CD14-positive monocyte (primary cell): ENCODE results near the gene RNF130. TPM values are rescaled to one million over a fixed set of nuclear protein-coding genes. Genes with fewer than 3 reads are reported as not detected.

Source experiments
- DNase-seq, 3 donors: peaks; one replicate each; pipeline ENCODE4 v3.0.0-alpha.2; 2011 to 2022
- H2AFZ ChIP-seq: 2 replicates; pipeline ENCODE4 v1.6.0; 2012; ENCODE audit warnings: mild to moderate bottlenecking, low read depth, low read length, inconsistent platforms; ENCODE audit not compliant: insufficient read depth, poor library complexity, severe bottlenecking
- H3K27ac ChIP-seq, 2 donors: 1 replicate in 1 of 2; 2 replicates in 1 of 2; pipeline ENCODE4 v1.5.1; 2012 to 2013; ENCODE audit warnings: low read length in 2 of 2, control low read depth in 1 of 2, inconsistent platforms in 1 of 2, low read depth in 1 of 2, mild to moderate bottlenecking in 1 of 2
- H3K27me3 ChIP-seq, 2 donors: one replicate each; pipeline versions ENCODE4 v1.6.0 to v1.6.1; 2011 to 2013; ENCODE audit warnings: low read length in 2 of 2; ENCODE audit not compliant: control insufficient read depth in 2 of 2, insufficient read depth in 2 of 2
- H3K36me3 ChIP-seq, 2 donors: replicated peaks in 1 of 2; 1 replicate in 1 of 2; 2 replicates in 1 of 2; pipeline versions ENCODE4 v1.5.1 to v1.6.1; 2012 to 2013; ENCODE audit warnings: low read length in 2 of 2, control low read depth in 1 of 2, inconsistent platforms in 1 of 2, mild to moderate bottlenecking in 1 of 2; ENCODE audit not compliant: insufficient read depth in 2 of 2, control insufficient read depth in 1 of 2
- H3K4me1 ChIP-seq, 2 donors: 1 replicate in 1 of 2; 2 replicates in 1 of 2; pipeline versions ENCODE4 v1.5.1 to v1.6.1; 2012 to 2013; ENCODE audit warnings: low read length in 2 of 2, control low read depth in 1 of 2, inconsistent platforms in 1 of 2, mild to moderate bottlenecking in 1 of 2, moderate library complexity in 1 of 2; ENCODE audit not compliant: insufficient read depth in 2 of 2, control insufficient read depth in 1 of 2
- H3K4me2 ChIP-seq: replicated peaks from 2 replicates; pipeline ENCODE3; 2012; ENCODE audit warnings: low read length, moderate library complexity, mild to moderate bottlenecking; ENCODE audit not compliant: poor library complexity, severe bottlenecking; ENCODE audit errors: extremely low read depth
- H3K4me3 ChIP-seq, 3 experiments: fragments of 200-600 bp in 1 of 3; sonication (generic) in 1 of 3; replicated peaks in 1 of 3; 1 replicate in 2 of 3; 2 replicates in 1 of 3; pipeline ENCODE4 v1.5.1; 2011 to 2013; ENCODE audit warnings: low read length in 3 of 3, mild to moderate bottlenecking in 3 of 3, control low read depth in 2 of 3, low read depth in 2 of 3, inconsistent platforms in 1 of 3, moderate library complexity in 1 of 3
- H3K79me2 ChIP-seq: 2 replicates; pipeline ENCODE4 v1.6.0; 2012; ENCODE audit warnings: mild to moderate bottlenecking, control low read depth, inconsistent platforms, low read length, moderate library complexity; ENCODE audit not compliant: insufficient read depth
- H3K9ac ChIP-seq: 2 replicates; pipeline ENCODE4 v1.6.0; 2017; ENCODE audit warnings: low read length, mild to moderate bottlenecking; ENCODE audit not compliant: insufficient read depth, poor library complexity, severe bottlenecking
- H3K9me3 ChIP-seq, 2 donors: replicated peaks in 1 of 2; 1 replicate in 1 of 2; 2 replicates in 1 of 2; pipeline versions ENCODE4 v1.5.1 to v1.6.1; 2012 to 2013; ENCODE audit warnings: low read length in 2 of 2, control low read depth in 1 of 2; ENCODE audit not compliant: control insufficient read depth in 1 of 2, insufficient read depth in 1 of 2
- H4K20me1 ChIP-seq: 2 replicates; pipeline ENCODE4 v1.6.0; 2012; ENCODE audit warnings: mild to moderate bottlenecking, low read length, control low read depth, moderate library complexity; ENCODE audit not compliant: insufficient read depth
- H3K27ac Mint-ChIP-seq, 7 donors: one replicate each; pipeline ENCODE4 v1.8.0; 2020; ENCODE audit warnings: mild to moderate bottlenecking in 7 of 7, mixed read lengths in 7 of 7, moderate library complexity in 6 of 7, inconsistent platforms in 2 of 7
- H3K27me3 Mint-ChIP-seq, 3 donors: one replicate each; pipeline ENCODE4 v1.8.0; 2021 to 2022; ENCODE audit warnings: low read depth in 3 of 3, mild to moderate bottlenecking in 3 of 3, mixed read lengths in 3 of 3, moderate library complexity in 3 of 3, inconsistent platforms in 1 of 3
- H3K36me3 Mint-ChIP-seq, 2 donors: one replicate each; pipeline ENCODE4 v1.8.0; 2020; ENCODE audit warnings: mixed read lengths in 2 of 2, inconsistent platforms in 1 of 2, mild to moderate bottlenecking in 1 of 2
- H3K4me1 Mint-ChIP-seq: one replicate; pipeline ENCODE4 v1.8.0; 2020; ENCODE audit warnings: mild to moderate bottlenecking, mixed read lengths
- H3K4me3 Mint-ChIP-seq, 2 donors: one replicate each; pipeline ENCODE4 v1.8.0; 2020; ENCODE audit warnings: mild to moderate bottlenecking in 2 of 2, mixed read lengths in 2 of 2, moderate library complexity in 1 of 2
- H3K9me3 Mint-ChIP-seq, 7 donors: one replicate each; pipeline ENCODE4 v1.8.0; 2020 to 2022; ENCODE audit warnings: mixed read lengths in 7 of 7, mild to moderate bottlenecking in 6 of 7, moderate library complexity in 6 of 7, inconsistent platforms in 2 of 7
- WGBS: methylation state at CpG from one replicate; pipeline ENCODE4 v1.1.5; 2013; ENCODE audit warnings: missing lambda C conversion rate; ENCODE audit not compliant: insufficient coverage; 5-methylcytosine and 5-hydroxymethylcytosine counted together
- intact Hi-C, 2 donors: fragments of 100-400 bp; cut with micrococcal nuclease; formaldehyde crosslinking; loops; one replicate each; pipeline versions ENCODE4 v1.15.0 to v1.15.1; 2023
- polyA plus RNA-seq, 3 donors: library from polyadenylated mRNA; depleted of rRNA in 1 of 3; unstranded in 2 of 3; stranded (reverse) in 1 of 3; fragments of 300-500 nt in 2 of 3; fragments of >200 nt in 1 of 3; fragmentation: Illumina TruSeq in 2 of 3; gene quantifications; 1 replicate in 2 of 3; 2 replicates in 1 of 3; pipeline ENCODE4 v1.2.3, GENCODE V29; 2012 to 2021
- small RNA-seq: library from RNA; depleted of rRNA; stranded (forward); fragments of <200 nt; gene quantifications from one replicate; pipeline ENCODE3, GENCODE V24; 2012; ENCODE audit warnings: low read depth; ENCODE audit not compliant: insufficient read length
- TF ChIP-seq, protein P1 (sequence below): fragments of 200-600 bp; IDR thresholded peaks from one replicate; pipeline ENCODE4 v1.8.0; 2022; ENCODE audit warnings: antibody characterized with exemption, mild to moderate bottlenecking

Gene RNF130
- polyA plus RNA-seq, 3 donors = 294 to 439 (median 376) TPM

GRCh38 chr5:179906294-179906794 is 165.2 kb downstream of the RNF130 start:
- no peak overlapping the region for H2AFZ ChIP-seq
- H3K4me1 ChIP-seq = peaks cover 29 to 39% of the 10 kb centered on the region in 2 donors
- no peak for DNase-seq
- H3K27me3 Mint-ChIP-seq = no peaks in the 10 kb centered on the region
- peak overlapping the region in 2 of 3 experiments; percentile 56 to 80 for H3K4me3 ChIP-seq
- peak overlapping the region; percentile 87 for H3K4me2 ChIP-seq
- peaks cover 37% of the 10 kb centered on the region for H3K4me1 Mint-ChIP-seq
- H3K27ac ChIP-seq = peak overlapping the region in 1 of 2 donors; percentile 80
- H3K4me3 Mint-ChIP-seq = peak overlapping the region; percentile 91 to 95
- peaks cover 32 to 39% of the 10 kb centered on the region in 2 donors for H3K36me3 Mint-ChIP-seq
- no peaks in the 10 kb centered on the region for H3K27me3 ChIP-seq
- peak overlapping the region; percentile 76 for H3K9ac ChIP-seq
- no peaks in the 10 kb centered on the region for H3K9me3 ChIP-seq
- intact Hi-C loops = loop anchor here (5.0 to 10.0 kb wide), 2 partner anchors 62 to 104 kb away; no protein-coding TSS in a partner anchor
- peaks cover 28 to 35% of the 10 kb centered on the region in 2 donors for H3K36me3 ChIP-seq
- 76% methylated on average over 24 of the region's 24 CpGs for whole genome bisulfite sequencing
- peaks cover 46% of the 10 kb centered on the region for H3K79me2 ChIP-seq
- peak overlapping the region in 4 of 7 donors; percentile 37 to 79 (median 62) for H3K27ac Mint-ChIP-seq
- no peaks in the 10 kb centered on the region for H3K9me3 Mint-ChIP-seq
- peaks cover 41% of the 10 kb centered on the region for H4K20me1 ChIP-seq
- TF ChIP-seq, protein P1, sequence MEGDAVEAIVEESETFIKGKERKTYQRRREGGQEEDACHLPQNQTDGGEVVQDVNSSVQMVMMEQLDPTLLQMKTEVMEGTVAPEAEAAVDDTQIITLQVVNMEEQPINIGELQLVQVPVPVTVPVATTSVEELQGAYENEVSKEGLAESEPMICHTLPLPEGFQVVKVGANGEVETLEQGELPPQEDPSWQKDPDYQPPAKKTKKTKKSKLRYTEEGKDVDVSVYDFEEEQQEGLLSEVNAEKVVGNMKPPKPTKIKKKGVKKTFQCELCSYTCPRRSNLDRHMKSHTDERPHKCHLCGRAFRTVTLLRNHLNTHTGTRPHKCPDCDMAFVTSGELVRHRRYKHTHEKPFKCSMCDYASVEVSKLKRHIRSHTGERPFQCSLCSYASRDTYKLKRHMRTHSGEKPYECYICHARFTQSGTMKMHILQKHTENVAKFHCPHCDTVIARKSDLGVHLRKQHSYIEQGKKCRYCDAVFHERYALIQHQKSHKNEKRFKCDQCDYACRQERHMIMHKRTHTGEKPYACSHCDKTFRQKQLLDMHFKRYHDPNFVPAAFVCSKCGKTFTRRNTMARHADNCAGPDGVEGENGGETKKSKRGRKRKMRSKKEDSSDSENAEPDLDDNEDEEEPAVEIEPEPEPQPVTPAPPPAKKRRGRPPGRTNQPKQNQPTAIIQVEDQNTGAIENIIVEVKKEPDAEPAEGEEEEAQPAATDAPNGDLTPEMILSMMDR = no peak

DNA sequence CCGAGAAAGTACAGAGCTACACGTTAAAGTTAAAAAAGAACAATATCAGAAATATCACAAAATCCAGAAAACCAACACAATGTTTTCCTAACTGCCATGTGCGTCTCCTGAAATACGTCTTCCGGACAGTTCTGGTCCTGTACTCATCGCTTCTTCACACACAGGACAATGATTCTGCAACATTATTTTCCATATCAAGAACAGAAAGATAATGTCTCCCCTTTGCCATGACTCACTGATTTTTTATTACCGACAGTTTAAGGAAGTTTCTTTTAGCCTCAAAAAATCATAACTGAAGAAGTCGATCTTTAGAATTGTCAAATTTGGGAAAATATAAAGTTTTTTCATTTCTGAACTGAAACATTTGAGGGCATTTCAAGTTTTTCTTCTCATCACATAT is 166.4 kb downstream of the RNF130 start:
- TF ChIP-seq, protein P1 = no peak
- H2AFZ ChIP-seq = no peak overlapping the region
- peaks cover 52% of the 10 kb centered on the region for H4K20me1 ChIP-seq
- H3K27me3 ChIP-seq = no peaks in the 10 kb centered on the region
- WGBS = 51% methylated on average over 6 of the region's 8 CpGs
- peaks cover 29 to 39% of the 10 kb centered on the region in 2 donors for H3K4me1 ChIP-seq
- H3K4me3 ChIP-seq = no peak overlapping the region
- no peak overlapping the region for H3K9ac ChIP-seq
- DNase-seq = peak in 2 of 3 donors; percentile 32 to 36
- H3K4me3 Mint-ChIP-seq = peak overlapping the region in 1 of 2 donors; percentile 21
- peaks cover 46% of the 10 kb centered on the region for H3K79me2 ChIP-seq
- H3K36me3 Mint-ChIP-seq = peaks cover 41 to 51% of the 10 kb centered on the region in 2 donors
- intact Hi-C loops = loop anchor here (1.0 to 10.0 kb wide), 3 partner anchors 60 to 103 kb away; no protein-coding TSS in a partner anchor
- peak overlapping the region in 4 of 7 donors; percentile 11 to 71 (median 37) for H3K27ac Mint-ChIP-seq
- H3K4me2 ChIP-seq = no peak overlapping the region
- H3K4me1 Mint-ChIP-seq = peaks cover 37% of the 10 kb centered on the region
- peaks cover 39 to 47% of the 10 kb centered on the region in 2 donors for H3K36me3 ChIP-seq
- H3K27me3 Mint-ChIP-seq = no peaks in the 10 kb centered on the region
- no peaks in the 10 kb centered on the region for H3K9me3 ChIP-seq
- H3K9me3 Mint-ChIP-seq = no peaks in the 10 kb centered on the region
- peak overlapping the region in 1 of 2 donors; percentile 32 for H3K27ac ChIP-seq

Small RNAs within 50 kb of the gene (small RNA-seq; reads per million reads assigned to genes)
- gene MIR340 = 819 reads per million, percentile 99 among the genes with 10 or more reads in this experiment

Other genes with a start within 250 kb of the RNF130 start
- gene MRNIP, start 212.9 kb downstream of the RNF130 start, polyA plus RNA-seq = 10 to 100 TPM in 1 of 3 donors, 1 to 10 TPM in 2; 1.2 to 23.0 (median 1.4) TPM
- gene TBC1D9B, start 163.9 kb downstream of the RNF130 start, polyA plus RNA-seq = 100 to 1,000 TPM in 1 of 3 donors, 10 to 100 TPM in 2; 13.4 to 116 (median 26.3) TPM
- not detected for gene RASGEF1C, start 137.5 kb upstream of the RNF130 start, polyA plus RNA-seq
- 10 to 100 TPM in 2 of 3 donors, 1 to 10 TPM in 1; 9.7 to 19.6 (median 16.2) TPM for gene MAPK9, start 220.3 kb upstream of the RNF130 start, polyA plus RNA-seq